Testis (tissue), 3 donors: ENCODE data around the gene CYB5R4. TPM values are rescaled to one million over a fixed set of nuclear protein-coding genes. Genes with fewer than 3 reads are reported as not detected.

ENCODE experiments used
- DNase-seq: peaks from one replicate; pipeline ENCODE4 v3.0.0-alpha.2; 2019
- H3K27ac ChIP-seq, 2 donors: fragments of 200-600 bp; sonication (generic); one replicate each; pipeline ENCODE4 v1.5.1; 2019
- H3K27me3 ChIP-seq: fragments of 200-600 bp; sonication (generic); one replicate; pipeline ENCODE4 v1.5.1; 2019
- H3K36me3 ChIP-seq: fragments of 200-600 bp; sonication (generic); one replicate; pipeline ENCODE4 v1.5.1; 2017; ENCODE audit warnings: low read depth; ENCODE audit errors: missing control alignments
- H3K4me1 ChIP-seq: fragments of 200-600 bp; sonication (generic); one replicate; pipeline ENCODE4 v1.5.1; 2019
- H3K4me3 ChIP-seq, 2 donors: fragments of 200-600 bp; sonication (generic); one replicate each; pipeline ENCODE4 v1.5.1; 2017 to 2019
- H3K9me3 ChIP-seq: fragments of 200-600 bp; sonication (generic); one replicate; pipeline ENCODE4 v1.5.1; 2017
- POLR2A ChIP-seq: fragments of 450-650 bp; IDR thresholded peaks from one replicate; pipeline ENCODE4 v1.6.1; 2017; ENCODE audit warnings: antibody characterized with exemption, mild to moderate bottlenecking, moderate library complexity
- WGBS, 2 donors: methylation state at CpG; one replicate each; pipeline ENCODE4 v1.1.5; 2018; 5-methylcytosine and 5-hydroxymethylcytosine counted together
- intact Hi-C: fragments of 100-400 bp; cut with DNase I; formaldehyde crosslinking; loops from one replicate; pipeline ENCODE4 v1.15.1; 2023; ENCODE audit warnings: low total_unique reads
- polyA plus RNA-seq: library from polyadenylated mRNA; stranded (reverse); fragments of 350-450 nt; fragmentation: Illumina TruSeq; extraction: RNeasy Lipid Tissue Mini Kit (QIAGEN cat#74804); gene quantifications from one replicate; pipeline ENCODE4 v1.2.3, GENCODE V29; 2014; ENCODE audit warnings: low read depth, low replicate concordance; ENCODE audit not compliant: insufficient read depth
- total RNA-seq, 2 donors: library from RNA; depleted of rRNA; stranded (reverse); fragments of >200 nt; gene quantifications; one replicate each; pipeline ENCODE4 v1.2.3, GENCODE V29; 2016
- TF ChIP-seq, protein P1 (sequence below), 3 experiments: fragments of 450-650 bp in 2 of 3; fragments of 200-600 bp in 1 of 3; sonication (generic) in 1 of 3; IDR thresholded peaks; one replicate each; pipeline ENCODE4 v1.5.1; 2016 to 2019; ENCODE audit warnings: antibody characterized with exemption in 3 of 3, mild to moderate bottlenecking in 2 of 3, moderate library complexity in 1 of 3

CYB5R4 gene
- total and polyA plus RNA-seq, 3 donors from 2014 or later: 18.2 to 53.5 (median 20.5) TPM

DNA sequence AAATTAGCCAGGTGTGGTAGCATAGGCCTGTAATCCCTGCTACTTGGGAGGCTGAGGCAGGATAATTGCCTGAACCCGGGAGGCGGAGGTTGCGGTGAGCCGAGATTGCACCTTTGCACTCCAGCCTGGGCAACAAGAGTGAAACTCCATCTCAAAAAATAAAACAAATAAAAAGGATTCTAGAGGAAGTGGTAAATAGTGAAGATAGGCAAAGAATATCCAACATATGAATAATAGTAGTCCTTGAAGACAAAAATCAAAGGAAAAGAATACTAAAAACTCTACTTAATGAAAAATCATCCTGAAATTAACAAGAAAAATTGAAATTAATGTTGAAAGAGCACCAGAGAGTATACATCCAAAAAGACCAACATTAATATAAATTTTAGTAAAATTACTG is 107.0 kb downstream of the CYB5R4 start:
- H3K9me3 ChIP-seq: no peaks in the 10 kb centered on the region
- no peak overlapping the region for H3K4me3 ChIP-seq
- intact Hi-C loops: no loop called here
- H3K4me1 ChIP-seq: no peaks in the 10 kb centered on the region
- no peaks in the 10 kb centered on the region for H3K27me3 ChIP-seq
- WGBS, 2 donors: 95 to 100% methylated on average over 4 of the region's 4 CpGs
- H3K27ac ChIP-seq: no peak overlapping the region
- DNase-seq: no peak
- no peak for TF ChIP-seq POLR2A
- TF ChIP-seq, protein P1, sequence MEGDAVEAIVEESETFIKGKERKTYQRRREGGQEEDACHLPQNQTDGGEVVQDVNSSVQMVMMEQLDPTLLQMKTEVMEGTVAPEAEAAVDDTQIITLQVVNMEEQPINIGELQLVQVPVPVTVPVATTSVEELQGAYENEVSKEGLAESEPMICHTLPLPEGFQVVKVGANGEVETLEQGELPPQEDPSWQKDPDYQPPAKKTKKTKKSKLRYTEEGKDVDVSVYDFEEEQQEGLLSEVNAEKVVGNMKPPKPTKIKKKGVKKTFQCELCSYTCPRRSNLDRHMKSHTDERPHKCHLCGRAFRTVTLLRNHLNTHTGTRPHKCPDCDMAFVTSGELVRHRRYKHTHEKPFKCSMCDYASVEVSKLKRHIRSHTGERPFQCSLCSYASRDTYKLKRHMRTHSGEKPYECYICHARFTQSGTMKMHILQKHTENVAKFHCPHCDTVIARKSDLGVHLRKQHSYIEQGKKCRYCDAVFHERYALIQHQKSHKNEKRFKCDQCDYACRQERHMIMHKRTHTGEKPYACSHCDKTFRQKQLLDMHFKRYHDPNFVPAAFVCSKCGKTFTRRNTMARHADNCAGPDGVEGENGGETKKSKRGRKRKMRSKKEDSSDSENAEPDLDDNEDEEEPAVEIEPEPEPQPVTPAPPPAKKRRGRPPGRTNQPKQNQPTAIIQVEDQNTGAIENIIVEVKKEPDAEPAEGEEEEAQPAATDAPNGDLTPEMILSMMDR (IDR thresholded peaks at IDR 0.05): no peak
- H3K36me3 ChIP-seq: no peaks in the 10 kb centered on the region

DNA sequence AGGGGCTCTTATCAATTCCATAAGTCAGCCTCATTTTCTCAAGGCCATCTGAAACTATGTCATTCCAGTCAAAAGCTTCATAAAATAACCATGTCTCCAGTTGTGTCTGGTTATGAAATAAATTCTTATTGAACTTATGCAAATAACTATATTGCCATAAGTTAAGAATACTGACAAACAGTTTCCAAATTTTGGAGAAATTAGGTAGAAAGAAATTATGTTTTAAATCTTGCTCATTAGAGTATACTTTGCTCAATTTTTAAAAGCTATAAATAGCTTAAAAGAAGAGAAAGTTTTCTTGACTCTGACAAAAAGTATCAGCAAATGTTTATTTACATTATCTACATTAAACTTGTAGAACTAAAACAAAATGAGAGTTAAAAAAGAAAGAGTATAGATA is 111.1 kb downstream of the CYB5R4 start:
- no peak for TF ChIP-seq POLR2A
- no peaks in the 10 kb centered on the region for H3K9me3 ChIP-seq
- DNase-seq: no peak
- no peaks in the 10 kb centered on the region for H3K4me1 ChIP-seq
- intact Hi-C loops: no loop called here
- no peak overlapping the region for H3K27ac ChIP-seq
- no peak overlapping the region for H3K4me3 ChIP-seq
- H3K27me3 ChIP-seq: no peaks in the 10 kb centered on the region
- H3K36me3 ChIP-seq: no peaks in the 10 kb centered on the region

DNA sequence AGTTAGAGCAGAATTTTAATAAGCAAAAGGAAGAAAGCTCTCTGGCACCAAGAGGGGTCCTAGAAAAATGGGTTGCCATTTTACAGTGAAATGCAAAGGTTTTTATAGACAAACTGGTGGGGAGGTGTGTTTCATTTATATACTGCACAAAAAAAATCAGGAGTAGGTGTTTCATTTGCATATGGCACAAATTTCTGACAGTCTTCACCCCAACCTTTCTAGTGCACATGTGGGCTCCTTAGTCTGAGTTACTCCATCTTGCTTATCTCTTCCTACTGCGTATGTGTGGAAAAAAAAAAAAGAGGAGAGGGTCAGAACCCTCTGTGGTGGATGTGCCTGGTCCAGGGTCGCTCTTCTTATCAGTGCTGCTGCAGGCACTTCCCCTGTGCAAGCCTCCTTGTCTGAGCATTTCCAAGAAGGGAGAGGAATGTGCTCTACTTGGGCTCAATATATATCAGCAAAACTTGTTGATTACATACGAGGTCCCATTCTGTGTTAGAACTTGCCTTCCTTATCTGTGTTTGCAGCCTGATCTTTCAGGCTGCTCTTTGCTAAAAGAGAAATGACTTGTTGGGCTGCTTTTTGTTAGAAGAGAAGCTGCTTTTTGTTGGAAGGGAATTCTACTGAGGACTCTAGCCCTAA is 115.0 kb downstream of the CYB5R4 start:
- no peak for TF ChIP-seq POLR2A
- TF ChIP-seq, protein P1 (IDR thresholded peaks at IDR 0.05): no peak
- WGBS, 2 donors: 24 to 33% methylated on average over 3 of the region's 3 CpGs
- Histone ChIP-seq H3K4me1 (no peaks in the 10 kb centered on the region), H3K9me3 (no peaks in the 10 kb centered on the region), H3K27ac (no peak overlapping the region), H3K27me3 (no peaks in the 10 kb centered on the region), H3K4me3 (no peak overlapping the region), H3K36me3 (no peaks in the 10 kb centered on the region)
- intact Hi-C loops: no loop called here
- DNase-seq: no peak

DNA sequence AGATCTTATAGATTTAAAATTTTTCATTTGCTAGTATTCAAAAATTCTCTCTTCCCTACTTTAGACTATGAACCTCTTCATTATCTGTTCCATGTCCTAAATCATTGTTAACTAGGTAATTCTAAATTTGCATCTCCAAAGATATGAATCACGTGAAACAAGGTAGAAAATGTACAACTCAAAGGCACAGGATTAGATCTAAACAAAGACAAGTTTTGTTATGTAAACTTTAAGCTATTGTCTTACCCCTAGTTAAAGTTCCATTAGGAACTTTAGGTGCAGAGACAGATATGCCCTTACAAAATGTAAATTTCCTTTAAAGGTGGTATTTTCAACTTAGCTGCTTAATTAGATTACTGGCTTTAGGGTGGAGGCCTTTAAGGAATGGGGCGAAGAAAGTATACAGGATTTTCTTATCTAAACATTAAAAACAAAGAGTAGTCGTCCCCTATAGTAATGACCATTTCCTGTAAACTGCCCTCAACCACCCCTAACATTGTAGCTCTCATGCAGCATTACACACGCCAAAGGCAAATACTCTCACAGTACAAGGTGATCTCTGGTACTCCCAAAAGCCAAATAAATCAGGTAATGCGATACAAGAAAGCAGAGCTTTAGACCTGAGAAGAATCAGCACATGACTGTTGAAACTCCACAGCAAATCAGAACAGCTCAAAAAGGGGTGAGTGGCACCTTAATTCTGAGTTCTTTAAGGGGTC is 116.7 kb downstream of the CYB5R4 start:
- TF ChIP-seq POLR2A: no peak
- TF ChIP-seq, protein P1 (IDR thresholded peaks at IDR 0.05): no peak
- intact Hi-C loops: no loop called here
- no peak for DNase-seq
- 80 to 87% methylated on average over 5 of the region's 5 CpGs for WGBS, 2 donors
- Histone ChIP-seq H3K4me3 (no peak overlapping the region), H3K9me3 (no peaks in the 10 kb centered on the region), H3K36me3 (no peaks in the 10 kb centered on the region), H3K27ac (no peak overlapping the region), H3K4me1 (no peaks in the 10 kb centered on the region), H3K27me3 (no peaks in the 10 kb centered on the region)

DNA sequence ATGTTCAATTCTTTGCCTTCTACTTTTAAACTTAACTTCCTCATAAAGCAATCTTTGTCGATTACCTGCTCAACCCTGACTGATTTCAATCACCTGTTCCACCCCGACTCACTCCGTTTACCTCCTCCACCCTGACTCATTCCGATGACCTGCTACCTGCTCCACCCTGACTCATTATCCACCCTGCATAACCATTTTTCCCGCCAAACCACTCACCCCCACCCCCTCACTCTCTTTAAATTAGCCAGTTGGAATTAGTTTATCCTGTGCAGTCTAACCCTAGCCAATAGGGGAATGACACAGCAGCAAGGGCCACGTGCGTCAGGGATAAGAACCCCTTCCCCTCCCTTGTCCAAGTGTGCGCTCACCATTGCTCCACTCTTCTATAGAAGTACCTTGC is 117.4 kb downstream of the CYB5R4 start:
- DNase-seq: no peak
- Histone ChIP-seq H3K27me3 (no peaks in the 10 kb centered on the region), H3K27ac (no peak overlapping the region), H3K9me3 (no peaks in the 10 kb centered on the region), H3K4me3 (no peak overlapping the region), H3K36me3 (no peaks in the 10 kb centered on the region), H3K4me1 (no peaks in the 10 kb centered on the region)
- intact Hi-C loops: no loop called here
- no peak for TF ChIP-seq POLR2A
- TF ChIP-seq, protein P1 (IDR thresholded peaks at IDR 0.05): no peak
- 91 to 94% methylated on average over 8 of the region's 8 CpGs for WGBS, 2 donors
